ENCODE results near the gene ZNF548.

ZNF548 gene

GRCh38 chr19:57377498-57378146, 12.0 kb upstream of the ZNF548 start:
- TF ChIP-seq CTCF (conservative IDR thresholded peaks at IDR 0.05): no peak
- no peak overlapping the region for H3K27ac ChIP-seq

GRCh38 chr19:57380923-57381322, 8.7 kb upstream of the ZNF548 start:
- no peak overlapping the region for H3K27ac ChIP-seq
- no peak for TF ChIP-seq CTCF (conservative IDR thresholded peaks at IDR 0.05)

GRCh38 chr19:57382806-57383488, 6.7 kb upstream of the ZNF548 start:
- no peak for TF ChIP-seq CTCF (conservative IDR thresholded peaks at IDR 0.05)
- H3K27ac ChIP-seq: no peak overlapping the region

GRCh38 chr19:57389194-57389729, 392 bp upstream of the ZNF548 start:
- no peak for TF ChIP-seq CTCF (conservative IDR thresholded peaks at IDR 0.05)
- H3K27ac ChIP-seq: peak overlapping the region; percentile 84

GRCh38 chr19:57395710-57396109, 6.1 kb downstream of the ZNF548 start:
- TF ChIP-seq CTCF (conservative IDR thresholded peaks at IDR 0.05): no peak

GRCh38 chr19:57398868-57399267, 9.2 kb downstream of the ZNF548 start:
- no peak overlapping the region for H3K27ac ChIP-seq
- TF ChIP-seq CTCF (conservative IDR thresholded peaks at IDR 0.05): no peak

More at GRCh38 chr19:57395710-57396109, 6.1 kb downstream of the ZNF548 start:
- no peak overlapping the region for H3K27ac ChIP-seq

GRCh38 chr19:57403737-57404563, 14.3 kb downstream of the ZNF548 start:
- TF ChIP-seq CTCF (conservative IDR thresholded peaks at IDR 0.05): no peak
- H3K27ac ChIP-seq: no peak overlapping the region
